Stomach (tissue), 9 donors: ENCODE measurements around the gene KCNH1. TPM values are rescaled to one million over a fixed set of nuclear protein-coding genes. Genes with fewer than 3 reads are reported as not detected.

ENCODE experiments used
- DNase-seq, 2 donors: peaks; one replicate each; pipeline versions ENCODE4 v3.0.0 to v3.0.0-alpha.2; 2013 to 2019
- H3K27ac ChIP-seq, 5 donors: fragments of 200-600 bp in 4 of 5; sonication (generic) in 4 of 5; one replicate each; pipeline ENCODE4 v1.5.1; 2013 to 2019; ENCODE audit warnings: mild to moderate bottlenecking in 1 of 5, moderate library complexity in 1 of 5
- H3K27me3 ChIP-seq, 3 donors: fragments of 200-600 bp; sonication (generic); one replicate each; pipeline ENCODE4 v1.5.1; 2017 to 2019; ENCODE audit warnings: mixed run types in 1 of 3
- H3K36me3 ChIP-seq, 4 donors: fragments of 200-600 bp; sonication (generic); 1 replicate in 3 of 4; 2 replicates in 1 of 4; pipeline ENCODE4 v1.5.1; 2016 to 2019
- H3K4me1 ChIP-seq, 4 donors: fragments of 200-600 bp; sonication (generic); one replicate each; pipeline ENCODE4 v1.5.1; 2016 to 2019
- H3K4me3 ChIP-seq, 4 donors: fragments of 200-600 bp; sonication (generic) in 3 of 4; one replicate each; pipeline ENCODE4 v1.5.1; 2016 to 2019; ENCODE audit warnings: mild to moderate bottlenecking in 1 of 4
- H3K9me3 ChIP-seq, 4 donors: fragments of 200-600 bp; sonication (generic); one replicate each; pipeline ENCODE4 v1.5.1; 2016 to 2019
- CTCF ChIP-seq, 7 experiments: fragments of 450-650 bp in 4 of 7; fragments of 200-600 bp in 3 of 7; sonication (generic) in 3 of 7; IDR thresholded peaks; one replicate each; pipeline ENCODE4 v1.5.1; 2016 to 2019; ENCODE audit warnings: antibody characterized with exemption in 7 of 7, control low read depth in 2 of 7, mild to moderate bottlenecking in 1 of 7
- EP300 ChIP-seq: sonication (generic); formaldehyde crosslinking; IDR thresholded peaks from one replicate; pipeline ENCODE4 v1.6.1; 2017; ENCODE audit warnings: antibody characterized with exemption
- POLR2A ChIP-seq, 4 donors: fragments of 450-650 bp; IDR thresholded peaks; one replicate each; pipeline ENCODE4 v1.6.1; 2016; ENCODE audit warnings: antibody characterized with exemption in 4 of 4, control low read depth in 2 of 4, mild to moderate bottlenecking in 1 of 4, moderate library complexity in 1 of 4
- POLR2AphosphoS5 ChIP-seq, 3 donors: sonication (generic); formaldehyde crosslinking; IDR thresholded peaks; one replicate each; pipeline ENCODE4 v1.6.1; 2016; ENCODE audit warnings: antibody characterized with exemption in 3 of 3
- WGBS, 5 donors: extraction: QIAGEN DNeasy Blood & Tissue Kit in 3 of 5; methylation state at CpG; one replicate each; pipeline versions ENCODE4 v1.1.5 to v1.1.7; 2013 to 2018; 5-methylcytosine and 5-hydroxymethylcytosine counted together
- intact Hi-C: fragments of 100-400 bp; cut with DNase I; formaldehyde crosslinking; loops from one replicate; pipeline ENCODE4 v1.15.1; 2023; ENCODE audit warnings: low total_unique reads
- polyA plus RNA-seq, 3 donors: library from polyadenylated mRNA; stranded (reverse); fragments of 200-250 nt; gene quantifications; one replicate each; pipeline ENCODE4 v1.2.3, GENCODE V29; 2013
- total RNA-seq, 5 donors: library from RNA; depleted of rRNA; stranded (reverse); fragments of >200 nt; gene quantifications; one replicate each; pipeline versions ENCODE4 v1.1.0 to v1.2.3, GENCODE V29; 2014 to 2016
- donor health status: healthy with polysubstance abuse.
- donor health status: Bipolar disorder and iron deficiency.
- donor health status: healthy.

KCNH1 gene
- total and polyA plus RNA-seq, 8 donors = 0.10 to 6.8 (median 3.2) TPM; not detected in 1

GRCh38 chr1:210850556-210850955, 283.4 kb downstream of the KCNH1 start:
- TF ChIP-seq EP300 (no peak), POLR2A (IDR thresholded peaks at IDR 0.05) (no peak), POLR2AphosphoS5 (IDR thresholded peaks at IDR 0.05) (no peak), CTCF (IDR thresholded peaks at IDR 0.05) (no peak)
- intact Hi-C loops = no loop called here

GRCh38 chr1:210848474-210848873, 285.5 kb downstream of the KCNH1 start:
- DNase-seq = no peak
- TF ChIP-seq POLR2A (IDR thresholded peaks at IDR 0.05) = no peak
- no peak for TF ChIP-seq POLR2AphosphoS5 (IDR thresholded peaks at IDR 0.05)
- TF ChIP-seq EP300 = no peak
- no peak for TF ChIP-seq CTCF (IDR thresholded peaks at IDR 0.05)
- Histone ChIP-seq H3K27ac (no peak overlapping the region), H3K27me3 (no peaks in the 10 kb centered on the region), H3K4me1 (no peaks in the 10 kb centered on the region), H3K36me3 (no peaks in the 10 kb centered on the region), H3K9me3 (no peaks in the 10 kb centered on the region), H3K4me3 (no peak overlapping the region)
- intact Hi-C loops = no loop called here
- 75 to 89% (median 87%) methylated on average over 3 of the region's 3 CpGs for whole genome bisulfite sequencing, 5 donors

More at GRCh38 chr1:210850556-210850955, 283.4 kb downstream of the KCNH1 start:
- DNase-seq = no peak
- no peak overlapping the region for H3K4me3 ChIP-seq
- no peak overlapping the region for H3K27ac ChIP-seq
- no peaks in the 10 kb centered on the region for H3K36me3 ChIP-seq
- no peaks in the 10 kb centered on the region for H3K9me3 ChIP-seq
- no peaks in the 10 kb centered on the region for H3K4me1 ChIP-seq
- H3K27me3 ChIP-seq = no peaks in the 10 kb centered on the region

GRCh38 chr1:210841926-210842625, 291.9 kb downstream of the KCNH1 start:
- 69 to 81% (median 79%) methylated on average over 5 of the region's 5 CpGs for WGBS, 5 donors
- no peak for TF ChIP-seq POLR2AphosphoS5 (IDR thresholded peaks at IDR 0.05)
- no peak for TF ChIP-seq POLR2A (IDR thresholded peaks at IDR 0.05)
- TF ChIP-seq EP300 = no peak
- no peak for TF ChIP-seq CTCF (IDR thresholded peaks at IDR 0.05)
- Histone ChIP-seq H3K27me3 (no peaks in the 10 kb centered on the region), H3K9me3 (peaks cover 0 to 7% (median 0%) of the 10 kb centered on the region in 4 donors), H3K36me3 (no peaks in the 10 kb centered on the region), H3K4me3 (no peak overlapping the region), H3K27ac (no peak overlapping the region), H3K4me1 (no peaks in the 10 kb centered on the region)
- no peak for DNase-seq
- intact Hi-C loops = no loop called here

- Histone ChIP-seq H3K4me3 (no peak overlapping the region), H3K9me3 (no peaks in the 10 kb centered on the region), H3K27ac (no peak overlapping the region), H3K27me3 (peaks cover 0 to 3% (median 0%) of the 10 kb centered on the region in 3 donors), H3K4me1 (no peaks in the 10 kb centered on the region), H3K36me3 (no peaks in the 10 kb centered on the region)
- DNase-seq = no peak
- intact Hi-C loops = no loop called here
- 68 to 76% (median 75%) methylated on average over 6 of the region's 6 CpGs for WGBS, 5 donors
- no peak for TF ChIP-seq EP300
- no peak for TF ChIP-seq POLR2A (IDR thresholded peaks at IDR 0.05)
- no peak for TF ChIP-seq CTCF (IDR thresholded peaks at IDR 0.05)
- TF ChIP-seq POLR2AphosphoS5 (IDR thresholded peaks at IDR 0.05) = no peak
Measured at GRCh38 chr1:210830034-210831028, 303.6 kb downstream of the KCNH1 start.
